ENCODE results near the gene ZNF324. TPM values are rescaled to one million over a fixed set of nuclear protein-coding genes. Genes with fewer than 3 reads are reported as not detected.

ZNF324 gene
- total and polyA plus RNA-seq, 2 of the 13 experiments (the other 11 are each of a cell fraction or from before 2014, with no cell fraction given), result 1.1 to 4.7 TPM

DNA sequence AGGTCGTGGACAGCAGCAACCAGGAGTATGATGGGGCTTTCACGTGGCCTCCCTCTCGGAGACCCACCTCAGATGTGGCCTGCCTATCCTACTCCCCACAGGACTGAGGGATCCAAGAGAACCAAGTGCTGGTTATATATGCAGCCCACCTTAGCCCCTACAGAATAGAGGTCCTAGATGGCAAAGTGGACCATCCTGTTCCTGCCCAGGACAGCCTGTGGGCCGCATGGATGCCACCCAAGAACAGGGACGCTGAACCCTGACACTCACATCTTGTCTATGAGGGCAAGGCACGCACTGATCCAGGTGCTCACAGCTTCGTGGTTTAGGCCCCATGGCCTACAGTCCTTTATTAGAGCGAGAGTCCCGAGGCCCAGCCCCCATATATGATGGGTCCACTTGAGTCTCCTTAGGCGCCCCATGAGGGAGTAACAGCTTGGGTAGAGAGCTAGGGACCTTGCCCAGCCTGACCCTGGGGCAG is 46.4 kb downstream of the ZNF324 start:
- H3K9ac ChIP-seq (ENCODE audit: insufficient read depth, low read depth, low read length), result peak overlapping the region; percentile 33; the same call in 1 of the 2 replicates
- ChIA-PET CTCF (ENCODE audit: low intra/inter-chr PET ratio, low total read pairs) (no interaction called here), POLR2A (interaction anchor here (0.6 to 5.8 kb wide), 17 partner anchors 13 to 186 kb away, joined by 3 to 44 read pairs (median 4); partner anchors contain the start of genes TRIM28, UBE2M, ZNF324 and ZNF446)
- no peak for ATAC-seq
- H3K36me3 ChIP-seq (replicated peaks in 1 of 2; ENCODE audit: control insufficient read depth in 1 of 2, insufficient read depth in 2 of 2, low read length in 2 of 2), result peaks cover 5 to 6% of the 10 kb centered on the region in 2 experiments; a peak in 4 of 5 replicates
- H3K9me3 ChIP-seq (ENCODE audit: low read length), result no peaks in the 10 kb centered on the region
- in situ Hi-C loops (cut with HindIII; ENCODE audit: extremely low pct_ligation_motif_present, low pct_unique_long_range_greater_than_20kb) (no loop called here), intact Hi-C loops (cut with micrococcal nuclease; ENCODE audit: unreplicated experiment) (no loop called here)
- no peak for FAIRE-seq
- no peak overlapping the region for H3K4me2 ChIP-seq (ENCODE audit: low read depth, low read length)
- no TSS peak for BruUV-seq (replicated peaks)
- WGBS (ENCODE audit: low lambda C conversion rate), result 95% methylated on average over 4 of the region's 10 CpGs
- no peak overlapping the region; a peak in 1 of 6 replicates for H3K4me3 ChIP-seq (replicated peaks in 1 of 3; ENCODE audit: insufficient read depth in 1 of 3, low read depth in 2 of 3, low read length in 3 of 3)
- TF ChIP-seq ZNF670 (CRISPR knock-in tag; IDR thresholded peaks at IDR 0.05; ENCODE audit: borderline replicate concordance), result 0 out of 2 replicates have a peak, but pooled peaks have one; percentile 4
- no peak for TF ChIP-seq TRAFD1 (CRISPR knock-in tag; IDR thresholded peaks at IDR 0.05; ENCODE audit: borderline replicate concordance)
- TF ChIP-seq ZNF543 (CRISPR knock-in tag; IDR thresholded peaks at IDR 0.05), result 0 out of 2 replicates have a peak, but pooled peaks have one; percentile 3
- 0 out of 2 replicates have a peak, but pooled peaks have one; percentile 61 for TF ChIP-seq ZFP82 (CRISPR knock-in tag; IDR thresholded peaks at IDR 0.05; ENCODE audit: borderline replicate concordance)
- no peak for TF ChIP-seq ZNF205 (CRISPR knock-in tag; IDR thresholded peaks at IDR 0.05)
- TF ChIP-seq, protein P1, sequence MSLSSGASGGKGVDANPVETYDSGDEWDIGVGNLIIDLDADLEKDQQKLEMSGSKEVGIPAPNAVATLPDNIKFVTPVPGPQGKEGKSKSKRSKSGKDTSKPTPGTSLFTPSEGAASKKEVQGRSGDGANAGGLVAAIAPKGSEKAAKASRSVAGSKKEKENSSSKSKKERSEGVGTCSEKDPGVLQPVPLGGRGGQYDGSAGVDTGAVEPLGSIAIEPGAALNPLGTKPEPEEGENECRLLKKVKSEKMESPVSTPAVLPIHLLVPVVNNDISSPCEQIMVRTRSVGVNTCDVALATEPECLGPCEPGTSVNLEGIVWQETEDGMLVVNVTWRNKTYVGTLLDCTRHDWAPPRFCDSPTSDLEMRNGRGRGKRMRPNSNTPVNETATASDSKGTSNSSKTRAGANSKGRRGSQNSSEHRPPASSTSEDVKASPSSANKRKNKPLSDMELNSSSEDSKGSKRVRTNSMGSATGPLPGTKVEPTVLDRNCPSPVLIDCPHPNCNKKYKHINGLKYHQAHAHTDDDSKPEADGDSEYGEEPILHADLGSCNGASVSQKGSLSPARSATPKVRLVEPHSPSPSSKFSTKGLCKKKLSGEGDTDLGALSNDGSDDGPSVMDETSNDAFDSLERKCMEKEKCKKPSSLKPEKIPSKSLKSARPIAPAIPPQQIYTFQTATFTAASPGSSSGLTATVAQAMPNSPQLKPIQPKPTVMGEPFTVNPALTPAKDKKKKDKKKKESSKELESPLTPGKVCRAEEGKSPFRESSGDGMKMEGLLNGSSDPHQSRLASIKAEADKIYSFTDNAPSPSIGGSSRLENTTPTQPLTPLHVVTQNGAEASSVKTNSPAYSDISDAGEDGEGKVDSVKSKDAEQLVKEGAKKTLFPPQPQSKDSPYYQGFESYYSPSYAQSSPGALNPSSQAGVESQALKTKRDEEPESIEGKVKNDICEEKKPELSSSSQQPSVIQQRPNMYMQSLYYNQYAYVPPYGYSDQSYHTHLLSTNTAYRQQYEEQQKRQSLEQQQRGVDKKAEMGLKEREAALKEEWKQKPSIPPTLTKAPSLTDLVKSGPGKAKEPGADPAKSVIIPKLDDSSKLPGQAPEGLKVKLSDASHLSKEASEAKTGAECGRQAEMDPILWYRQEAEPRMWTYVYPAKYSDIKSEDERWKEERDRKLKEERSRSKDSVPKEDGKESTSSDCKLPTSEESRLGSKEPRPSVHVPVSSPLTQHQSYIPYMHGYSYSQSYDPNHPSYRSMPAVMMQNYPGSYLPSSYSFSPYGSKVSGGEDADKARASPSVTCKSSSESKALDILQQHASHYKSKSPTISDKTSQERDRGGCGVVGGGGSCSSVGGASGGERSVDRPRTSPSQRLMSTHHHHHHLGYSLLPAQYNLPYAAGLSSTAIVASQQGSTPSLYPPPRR (CRISPR knock-in tag; IDR thresholded peaks at IDR 0.05; ENCODE audit: borderline replicate concordance), result 0 out of 2 replicates have a peak, but pooled peaks have one; percentile 0
- no peak for DNase-seq (ENCODE audit: low spot score)
- H3K27me3 ChIP-seq (ENCODE audit: control insufficient read depth in 1 of 2, insufficient read depth in 2 of 2, low read length in 2 of 2), result no peaks in the 10 kb centered on the region; a peak in 1 of 5 replicates
- no peak overlapping the region for H2AFZ ChIP-seq (ENCODE audit: low read length)
- peaks cover 18% of the 10 kb centered on the region for H3K79me2 ChIP-seq (ENCODE audit: insufficient read depth, low read length)
- peaks cover 69% of the 10 kb centered on the region for H3K4me1 ChIP-seq (ENCODE audit: insufficient read depth, low read length)
- H3K27ac ChIP-seq (ENCODE audit: extremely low read length, insufficient read depth, low read length), result peak overlapping the region; percentile 79
- no peaks in the 10 kb centered on the region for H4K20me1 ChIP-seq (ENCODE audit: insufficient read depth, low read length)
